Esophagus squamous epithelium (tissue), 4 donors: ENCODE results near the gene DLK1.

Experiments
- POLR2A ChIP-seq, 4 donors: fragments of 450-650 bp; IDR thresholded peaks; one replicate each; pipeline ENCODE4 v1.6.1; 2017; ENCODE audit warnings: antibody characterized with exemption in 4 of 4, mild to moderate bottlenecking in 4 of 4, moderate library complexity in 3 of 4
- TF ChIP-seq, protein P1 (sequence below), 6 experiments: fragments of 450-650 bp in 4 of 6; fragments of 200-600 bp in 2 of 6; sonication (generic) in 2 of 6; IDR thresholded peaks; one replicate each; pipeline ENCODE4 v1.5.1; 2016 to 2019; ENCODE audit warnings: antibody characterized with exemption in 6 of 6, mild to moderate bottlenecking in 4 of 6, moderate library complexity in 4 of 6

DNA sequence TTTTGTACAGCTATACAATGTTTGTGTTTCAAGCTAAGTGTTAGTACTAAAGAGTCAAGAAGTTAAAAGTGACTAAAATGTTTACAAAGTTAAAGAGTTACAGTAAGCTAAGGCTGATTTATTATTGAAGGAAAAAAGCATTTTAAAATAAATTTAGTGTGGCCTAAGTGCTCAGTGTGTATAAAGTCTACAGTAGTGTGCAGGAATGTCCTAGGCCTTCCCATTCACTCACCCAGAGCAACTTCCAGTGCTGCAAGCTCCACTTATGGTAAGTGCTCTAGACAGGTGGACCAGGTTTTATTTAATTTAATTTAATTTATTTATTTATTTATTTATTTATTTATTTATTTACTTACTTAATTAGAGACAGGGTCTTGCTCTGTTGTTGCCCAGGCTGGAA is 19.6 kb downstream of the DLK1 start:
- no peak for TF ChIP-seq POLR2A (IDR thresholded peaks at IDR 0.05)
- TF ChIP-seq, protein P1, sequence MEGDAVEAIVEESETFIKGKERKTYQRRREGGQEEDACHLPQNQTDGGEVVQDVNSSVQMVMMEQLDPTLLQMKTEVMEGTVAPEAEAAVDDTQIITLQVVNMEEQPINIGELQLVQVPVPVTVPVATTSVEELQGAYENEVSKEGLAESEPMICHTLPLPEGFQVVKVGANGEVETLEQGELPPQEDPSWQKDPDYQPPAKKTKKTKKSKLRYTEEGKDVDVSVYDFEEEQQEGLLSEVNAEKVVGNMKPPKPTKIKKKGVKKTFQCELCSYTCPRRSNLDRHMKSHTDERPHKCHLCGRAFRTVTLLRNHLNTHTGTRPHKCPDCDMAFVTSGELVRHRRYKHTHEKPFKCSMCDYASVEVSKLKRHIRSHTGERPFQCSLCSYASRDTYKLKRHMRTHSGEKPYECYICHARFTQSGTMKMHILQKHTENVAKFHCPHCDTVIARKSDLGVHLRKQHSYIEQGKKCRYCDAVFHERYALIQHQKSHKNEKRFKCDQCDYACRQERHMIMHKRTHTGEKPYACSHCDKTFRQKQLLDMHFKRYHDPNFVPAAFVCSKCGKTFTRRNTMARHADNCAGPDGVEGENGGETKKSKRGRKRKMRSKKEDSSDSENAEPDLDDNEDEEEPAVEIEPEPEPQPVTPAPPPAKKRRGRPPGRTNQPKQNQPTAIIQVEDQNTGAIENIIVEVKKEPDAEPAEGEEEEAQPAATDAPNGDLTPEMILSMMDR (IDR thresholded peaks at IDR 0.05): no peak
